Erythroblast (primary cell): Measurements from ENCODE around the gene KCNG2.

Source experiments
- GATA1 ChIP-seq: IDR thresholded peaks from 2 replicates; pipeline ENCODE4 v1.6.1; 2011; ENCODE audit warnings: low read depth, mild to moderate bottlenecking, control low read depth, low read length, moderate library complexity
- POLR2A ChIP-seq: IDR thresholded peaks from 2 replicates; pipeline ENCODE4 v1.6.1; 2011; ENCODE audit warnings: mild to moderate bottlenecking, low read length

- TF ChIP-seq POLR2A (no peak), GATA1 (no peak)
Observed at GRCh38 chr18:79772108-79772864, 25.5 kb upstream of the KCNG2 start.
